AG04449 (cell line): ENCODE measurements around the gene DCANP1.

ENCODE experiments used
- CTCF ChIA-PET: fragments of 350-600 bp; formaldehyde crosslinking; extraction: SDS; loops from one replicate; lab custom pipeline; 2021; ENCODE audit warnings: antibody characterized with exemption; lab: Yijun Ruan, JAX
- POLR2A ChIA-PET: fragments of 400-600, 350-600 bp; formaldehyde crosslinking; extraction: SDS; loops from one replicate; lab custom pipeline; 2020; ENCODE audit warnings: antibody characterized with exemption, inconsistent platforms; lab: Yijun Ruan, JAX
- DNase-seq: peaks from one replicate; pipeline ENCODE4 v3.0.0-alpha.2; 2010; ENCODE audit warnings: low read depth, low spot score
- H3K4me3 ChIP-seq: 2 replicates; pipeline ENCODE4 v1.5.1; 2011; ENCODE audit warnings: low read depth, mild to moderate bottlenecking, control low read depth, low read length
- CTCF ChIP-seq: IDR thresholded peaks from one replicate; pipeline ENCODE4 v1.5.1; 2011; ENCODE audit warnings: mild to moderate bottlenecking, moderate library complexity, low read length, control low read depth, inconsistent platforms; ENCODE audit not compliant: insufficient read depth; ENCODE audit errors: missing control alignments

Gene DCANP1

GRCh38 chr5:135455876-135456237 is 8.7 kb upstream of the DCANP1 start:
- no peak for DNase-seq
- ChIA-PET POLR2A (no interaction called here), CTCF (interaction anchor here (1.0 to 37.5 kb wide), 13 partner anchors 9 to 126 kb away, joined by 3 to 2422 read pairs (median 11); partner anchors contain the start of genes CXCL14 and DCANP1)
- H3K4me3 ChIP-seq: no peak overlapping the region
- no peak for TF ChIP-seq CTCF

- DNase-seq: no peak
- ChIA-PET CTCF (interaction anchor here (0.7 to 37.5 kb wide), 10 partner anchors 8 to 376 kb away, joined by 3 to 2422 read pairs (median 17); partner anchors contain the start of genes CXCL14 and DCANP1), POLR2A (no interaction called here)
- no peak overlapping the region for H3K4me3 ChIP-seq
- TF ChIP-seq CTCF: no peak
Observed at GRCh38 chr5:135454946-135455345, 7.8 kb upstream of the DCANP1 start.

- no peak overlapping the region for H3K4me3 ChIP-seq
- DNase-seq: no peak
- POLR2A ChIA-PET: no interaction called here
- CTCF ChIA-PET: interaction anchor here (2.0 to 37.5 kb wide), 3 partner anchors 8 to 108 kb away, joined by 14 to 2422 read pairs (median 67); partner anchors contain the start of gene CXCL14
- no peak for TF ChIP-seq CTCF
Observed at GRCh38 chr5:135453613-135454012, 6.5 kb upstream of the DCANP1 start.

GRCh38 chr5:135452321-135453030 is 5.3 kb upstream of the DCANP1 start, which contains the start of gene TIFAB:
TIFAB (minus strand) TSS chr5:135452351; CDS start chr5:135449939, 2,412 bp downstream.
- H3K4me3 ChIP-seq: no peak within 1 kb of the TSS
- CTCF ChIA-PET: interaction anchor here (1.2 to 37.5 kb wide), 4 partner anchors 9 to 109 kb away, joined by 3 to 2422 read pairs (median 10); partner anchors contain the start of gene CXCL14
- POLR2A ChIA-PET: no interaction called here
- TF ChIP-seq CTCF: no peak
- DNase-seq: no peak

- no peak for TF ChIP-seq CTCF
- no peak overlapping the region for H3K4me3 ChIP-seq
- ChIA-PET CTCF (interaction anchor here (1.2 to 37.5 kb wide), 4 partner anchors 10 to 110 kb away, joined by 3 to 2422 read pairs (median 10); partner anchors contain the start of gene CXCL14), POLR2A (no interaction called here)
- DNase-seq: no peak
Observed at GRCh38 chr5:135451581-135452320, 4.6 kb upstream of the DCANP1 start.

- no peak overlapping the region for H3K4me3 ChIP-seq
- no peak for DNase-seq
- CTCF ChIA-PET: interaction anchor here (4.9 to 37.5 kb wide), 2 partner anchors 14 to 111 kb away, joined by 27 to 2422 read pairs; partner anchors contain the start of gene CXCL14
- no peak for TF ChIP-seq CTCF
- POLR2A ChIA-PET: no interaction called here
Observed at GRCh38 chr5:135450952-135451351, 3.8 kb upstream of the DCANP1 start.
